Measurements from ENCODE around the gene NEBL. TPM values are rescaled to one million over a fixed set of nuclear protein-coding genes. Genes with fewer than 3 reads are reported as not detected.

The NEBL gene
- total RNA-seq, 2 donors from 2014 or later: 14.1 to 26.6 TPM

- intact Hi-C loops (cut with DNase I): no loop called here
- no peak for DNase-seq
- H3K9me3 ChIP-seq: no peaks in the 10 kb centered on the region
- no peaks in the 10 kb centered on the region for H3K36me3 ChIP-seq
- H3K4me1 ChIP-seq: no peaks in the 10 kb centered on the region
- no peak overlapping the region for H3K27ac ChIP-seq
- no peak overlapping the region for H3K9ac ChIP-seq (ENCODE audit: low read depth in 2 of 2, low read length in 2 of 2)
- no peak overlapping the region for H3K4me3 ChIP-seq
- TF ChIP-seq, protein P1, sequence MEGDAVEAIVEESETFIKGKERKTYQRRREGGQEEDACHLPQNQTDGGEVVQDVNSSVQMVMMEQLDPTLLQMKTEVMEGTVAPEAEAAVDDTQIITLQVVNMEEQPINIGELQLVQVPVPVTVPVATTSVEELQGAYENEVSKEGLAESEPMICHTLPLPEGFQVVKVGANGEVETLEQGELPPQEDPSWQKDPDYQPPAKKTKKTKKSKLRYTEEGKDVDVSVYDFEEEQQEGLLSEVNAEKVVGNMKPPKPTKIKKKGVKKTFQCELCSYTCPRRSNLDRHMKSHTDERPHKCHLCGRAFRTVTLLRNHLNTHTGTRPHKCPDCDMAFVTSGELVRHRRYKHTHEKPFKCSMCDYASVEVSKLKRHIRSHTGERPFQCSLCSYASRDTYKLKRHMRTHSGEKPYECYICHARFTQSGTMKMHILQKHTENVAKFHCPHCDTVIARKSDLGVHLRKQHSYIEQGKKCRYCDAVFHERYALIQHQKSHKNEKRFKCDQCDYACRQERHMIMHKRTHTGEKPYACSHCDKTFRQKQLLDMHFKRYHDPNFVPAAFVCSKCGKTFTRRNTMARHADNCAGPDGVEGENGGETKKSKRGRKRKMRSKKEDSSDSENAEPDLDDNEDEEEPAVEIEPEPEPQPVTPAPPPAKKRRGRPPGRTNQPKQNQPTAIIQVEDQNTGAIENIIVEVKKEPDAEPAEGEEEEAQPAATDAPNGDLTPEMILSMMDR (IDR thresholded peaks at IDR 0.05): no peak
- no peaks in the 10 kb centered on the region for H3K27me3 ChIP-seq
Observed at GRCh38 chr10:20740120-20740519, 157.0 kb downstream of the NEBL start.

- Histone ChIP-seq H3K36me3 (no peaks in the 10 kb centered on the region), H3K27ac (no peak overlapping the region), H3K9ac (ENCODE audit: low read depth in 2 of 2, low read length in 2 of 2) (no peak overlapping the region), H3K9me3 (no peaks in the 10 kb centered on the region), H3K4me1 (no peaks in the 10 kb centered on the region), H3K4me3 (no peak overlapping the region), H3K27me3 (no peaks in the 10 kb centered on the region)
- no peak for DNase-seq
- intact Hi-C loops (cut with DNase I): no loop called here
- TF ChIP-seq, protein P1 (IDR thresholded peaks at IDR 0.05): no peak
Observed at GRCh38 chr10:20737107-20737506, 160.0 kb downstream of the NEBL start.

All from colonic mucosa (tissue), 4 donors.